GDM1 (cell line): ENCODE data around the gene GRXCR2.
A peak's percentile ranks its signal among the peaks of the same experiment; 100 is the strongest.
"Not testable (repeated sequence)": the region's sequence is repeated elsewhere in the genome, so short reads cannot be mapped to it uniquely, and the experiment has no call there.

Experiments used
- DNase-seq: peaks from one replicate; lab custom pipeline; 2025; lab: John Stamatoyannopoulos, UW

Gene GRXCR2

DNA sequence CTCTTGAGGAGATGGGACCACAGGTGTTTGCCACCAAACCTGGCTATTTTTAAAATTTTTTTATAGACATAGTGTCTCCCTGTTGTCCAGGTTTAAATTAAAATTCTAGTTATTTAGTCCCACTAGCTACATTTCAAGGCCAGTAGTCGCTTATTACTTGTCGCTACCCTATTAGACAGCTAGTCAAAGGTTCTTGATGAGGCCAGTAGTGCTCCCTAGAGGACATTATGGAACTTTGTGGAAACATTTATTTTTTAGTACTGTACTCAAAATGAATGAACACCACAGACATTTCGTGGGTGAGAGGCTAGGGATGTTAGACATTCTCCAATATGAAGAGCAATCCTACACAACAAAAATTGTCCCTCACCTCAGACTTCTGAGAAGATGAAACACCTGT is 14.4 kb upstream of the GRXCR2 start:
- DNase-seq = no peak

DNA sequence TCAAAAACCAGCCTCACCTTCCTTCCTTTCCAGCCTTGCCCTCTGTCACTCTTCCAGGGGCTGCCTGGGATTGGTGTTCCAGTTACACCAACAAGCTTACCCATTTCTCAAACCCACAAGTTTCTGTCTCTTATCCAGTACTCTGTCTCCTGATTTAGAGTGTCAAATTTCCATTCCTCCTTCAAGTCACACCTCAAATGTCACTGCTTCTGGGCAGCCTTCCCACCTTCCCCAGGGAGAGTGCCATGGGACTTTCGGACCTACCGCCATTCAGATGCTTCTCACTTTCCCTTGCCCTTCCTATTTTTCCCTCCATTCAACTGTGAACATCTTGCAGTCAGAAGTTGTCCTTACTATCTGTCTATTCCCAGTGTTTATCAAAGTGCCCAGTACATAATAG is 2.0 kb upstream of the GRXCR2 start:
- DNase-seq = no peak

DNA sequence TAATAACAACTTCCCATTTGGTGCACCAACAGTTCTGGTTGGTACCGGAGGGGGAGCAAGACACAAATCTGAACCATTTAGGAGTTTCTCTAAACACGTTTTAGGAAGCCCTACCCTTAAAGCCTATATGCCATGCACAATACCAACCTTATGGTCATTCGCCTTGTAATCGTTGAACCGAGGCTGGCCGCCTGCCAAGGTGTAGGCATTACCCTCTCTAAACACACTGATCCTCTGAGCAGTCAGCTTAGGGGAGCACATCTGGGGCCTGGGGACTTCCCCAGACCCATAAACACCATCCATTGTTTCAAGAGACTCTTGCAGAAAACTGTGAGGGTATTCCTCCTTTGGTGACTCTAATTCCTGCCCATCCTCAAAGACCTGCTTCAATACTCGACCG is 328 bp downstream of the GRXCR2 start:
- DNase-seq = no peak

DNA sequence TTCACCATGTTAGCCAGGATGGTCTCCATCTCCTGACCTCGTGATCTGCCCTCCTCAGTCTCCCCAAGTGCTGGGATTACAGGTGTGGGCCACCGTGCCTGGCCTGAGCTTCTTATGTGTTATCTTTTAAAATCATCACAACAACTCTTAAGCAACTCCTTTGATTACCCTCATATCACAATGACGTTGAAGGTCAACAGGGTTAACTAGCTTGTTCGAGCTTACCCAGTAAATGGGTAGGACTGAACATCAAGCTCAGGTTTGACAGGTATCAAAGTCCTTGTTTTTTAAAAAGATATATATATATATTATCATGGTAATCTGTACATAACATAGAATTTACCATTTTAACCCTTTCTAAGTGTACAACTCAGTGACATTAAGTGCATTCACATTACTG is 3.1 kb downstream of the GRXCR2 start:
- no peak for DNase-seq

DNA sequence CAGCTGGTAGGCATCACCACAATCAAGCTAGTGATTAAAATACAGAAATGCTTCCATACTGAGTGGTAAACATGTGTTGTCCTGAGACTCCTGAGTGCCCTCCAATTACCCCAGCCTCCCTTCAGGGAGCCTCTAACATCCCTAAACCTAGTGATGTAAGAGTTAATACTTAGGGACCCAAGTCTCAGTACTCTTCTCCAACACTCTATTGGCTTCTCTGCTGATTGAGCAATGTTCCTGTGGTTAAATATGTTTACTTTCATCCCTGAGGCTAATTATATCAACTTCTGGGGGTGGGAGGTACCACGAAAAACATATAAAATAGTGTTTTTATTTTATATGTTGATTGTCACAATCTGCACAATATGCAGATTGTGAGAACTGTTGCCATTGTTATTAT is 5.0 kb downstream of the GRXCR2 start:
- DNase-seq = no peak

DNA sequence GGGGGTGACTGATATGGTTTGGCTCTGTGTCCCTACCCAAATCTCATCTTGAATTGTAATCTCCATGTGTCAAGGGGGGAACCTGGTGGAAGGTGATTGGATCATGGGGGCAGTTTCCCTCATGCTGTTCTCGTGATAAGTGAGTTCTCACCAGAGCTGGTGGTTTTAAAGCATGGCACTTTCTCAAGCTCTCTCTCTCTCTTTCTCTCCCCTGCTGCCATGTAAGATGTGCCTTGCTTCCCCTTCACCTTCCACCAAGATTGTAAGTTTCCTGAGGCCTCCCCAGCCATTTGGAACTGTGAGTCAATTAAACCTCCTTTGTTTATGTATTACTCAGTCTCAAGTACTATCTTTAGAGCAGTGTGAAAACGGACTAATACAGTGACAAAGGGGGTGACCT is 8.4 kb downstream of the GRXCR2 start:
- DNase-seq = not testable (repeated sequence)

DNA sequence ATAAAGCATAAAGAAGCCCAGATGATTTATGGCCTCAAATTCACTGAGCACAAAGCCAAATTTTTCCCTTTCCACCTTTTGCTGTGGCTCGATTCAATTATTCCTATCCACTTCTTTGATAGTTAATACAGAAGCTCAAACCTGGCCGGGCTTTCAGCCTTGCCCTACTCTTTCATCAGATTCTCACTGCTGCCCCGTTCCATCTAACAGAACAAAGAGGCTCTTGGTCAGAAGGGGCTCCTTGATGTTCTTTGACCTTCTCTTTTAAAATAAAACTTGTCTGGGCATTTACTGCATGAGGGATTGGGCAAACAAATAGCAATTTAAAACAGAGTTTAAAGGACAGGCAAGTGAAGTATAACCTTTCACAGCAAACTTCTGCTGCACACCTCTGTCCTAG is 9.8 kb downstream of the GRXCR2 start:
- DNase-seq = no peak

DNA sequence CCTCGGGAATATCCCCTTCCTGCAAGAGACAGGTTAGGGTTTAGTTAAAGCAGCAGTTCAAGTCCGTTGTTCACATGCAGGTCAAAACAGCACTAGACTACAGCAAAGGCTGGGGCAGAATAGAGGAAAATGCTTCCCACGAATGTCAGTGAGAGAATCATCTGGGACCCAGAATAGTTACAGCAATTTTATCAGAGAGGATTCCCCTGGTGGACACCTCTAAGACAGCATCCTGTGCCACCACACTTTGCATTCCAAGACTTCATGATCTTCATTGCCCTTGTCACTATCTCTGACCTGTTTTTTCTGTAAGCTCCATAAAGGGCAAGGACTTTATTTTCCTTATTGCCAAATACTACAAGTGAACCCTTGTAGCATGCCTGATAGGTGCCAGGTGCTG is 12.9 kb downstream of the GRXCR2 start:
- no peak for DNase-seq

DNA sequence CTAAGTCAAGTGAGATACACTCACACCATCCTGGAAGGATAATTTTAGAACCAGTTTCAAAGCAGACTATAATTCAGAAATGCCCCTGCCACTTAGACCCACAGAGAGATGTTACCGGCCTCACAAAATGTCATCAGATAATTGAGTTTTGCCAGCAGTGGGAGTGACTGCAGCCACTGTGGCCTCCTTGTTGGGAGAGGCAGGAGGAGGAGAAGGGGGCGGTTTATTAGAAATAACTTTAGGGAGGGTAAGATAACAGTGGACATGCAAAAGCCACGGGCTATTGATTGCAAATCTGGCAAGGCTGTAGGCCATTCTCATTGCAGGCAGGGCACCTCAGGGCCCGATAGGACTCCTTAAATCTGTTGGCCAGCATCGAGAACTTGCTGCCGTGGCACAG is 13.4 kb downstream of the GRXCR2 start:
- no peak for DNase-seq

DNA sequence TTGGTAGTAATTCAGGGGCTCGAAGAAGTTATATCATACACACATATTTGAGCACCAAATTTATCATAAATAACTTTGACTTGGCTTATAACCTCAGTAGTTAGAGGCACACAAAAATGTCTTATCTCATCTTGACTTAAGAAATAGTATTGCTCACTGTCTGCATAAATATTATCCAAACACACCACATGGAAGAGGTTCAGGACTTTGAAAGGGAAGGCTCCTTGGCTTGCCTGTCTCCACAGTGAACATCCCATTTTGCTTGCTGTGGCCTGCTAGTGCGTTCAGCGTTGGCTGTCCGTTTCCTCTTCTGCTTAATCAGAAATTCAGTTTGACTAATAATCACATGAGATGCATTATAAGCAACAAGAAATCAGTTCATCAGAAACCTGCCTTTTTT is 13.9 kb downstream of the GRXCR2 start:
- no peak for DNase-seq

DNA sequence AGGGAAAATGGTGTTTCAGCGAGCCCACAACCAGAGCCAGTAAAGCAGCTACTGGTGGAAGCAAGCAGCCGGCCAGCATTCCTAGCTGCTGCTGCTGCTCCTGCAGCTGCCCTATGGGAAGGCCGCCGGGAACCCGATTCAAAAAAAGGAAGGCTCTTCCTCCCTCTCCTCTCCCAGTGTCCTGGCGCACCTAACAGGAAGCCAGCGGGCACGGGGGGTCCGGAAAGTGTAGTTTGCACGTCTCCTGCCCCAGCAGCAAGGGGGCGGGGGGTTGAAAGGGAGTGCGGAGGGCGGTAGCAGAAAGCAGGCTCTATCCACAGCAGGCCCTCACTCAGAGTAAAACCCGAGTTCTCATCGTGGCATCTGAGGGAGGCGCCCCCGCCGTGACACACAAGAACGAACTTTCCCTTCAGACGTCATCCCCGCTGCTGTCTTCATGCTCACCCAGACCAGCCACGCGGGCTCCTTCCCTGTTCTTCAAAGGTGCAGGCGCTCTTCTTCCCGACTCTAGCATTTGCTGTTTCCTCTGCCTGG is 16.5 kb downstream of the GRXCR2 start:
- peak; percentile 51 for DNase-seq

DNA sequence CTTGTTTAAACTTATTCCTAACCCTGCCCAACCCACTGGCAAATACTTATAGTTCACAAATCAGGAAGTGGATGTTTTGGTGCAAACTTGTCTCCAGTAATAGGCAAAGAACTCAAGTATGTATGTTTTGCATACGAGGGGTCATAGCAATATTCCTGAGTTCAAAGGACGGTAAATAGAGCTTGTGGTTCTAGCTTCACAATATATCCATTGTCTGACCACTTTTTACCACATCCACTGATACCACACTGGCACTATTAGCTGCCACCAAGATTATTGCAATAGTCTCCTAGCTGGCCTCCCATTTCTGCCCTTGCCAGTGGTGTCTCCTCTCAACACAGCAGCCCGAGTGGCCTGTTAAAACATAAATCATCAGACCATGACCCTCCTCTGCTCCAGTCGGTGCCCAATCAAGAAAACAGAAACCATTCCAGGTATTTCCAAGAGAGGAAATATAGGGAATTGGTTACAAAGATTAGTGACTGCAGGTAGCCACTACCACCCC is 17.0 kb downstream of the GRXCR2 start:
- no peak for DNase-seq

DNA sequence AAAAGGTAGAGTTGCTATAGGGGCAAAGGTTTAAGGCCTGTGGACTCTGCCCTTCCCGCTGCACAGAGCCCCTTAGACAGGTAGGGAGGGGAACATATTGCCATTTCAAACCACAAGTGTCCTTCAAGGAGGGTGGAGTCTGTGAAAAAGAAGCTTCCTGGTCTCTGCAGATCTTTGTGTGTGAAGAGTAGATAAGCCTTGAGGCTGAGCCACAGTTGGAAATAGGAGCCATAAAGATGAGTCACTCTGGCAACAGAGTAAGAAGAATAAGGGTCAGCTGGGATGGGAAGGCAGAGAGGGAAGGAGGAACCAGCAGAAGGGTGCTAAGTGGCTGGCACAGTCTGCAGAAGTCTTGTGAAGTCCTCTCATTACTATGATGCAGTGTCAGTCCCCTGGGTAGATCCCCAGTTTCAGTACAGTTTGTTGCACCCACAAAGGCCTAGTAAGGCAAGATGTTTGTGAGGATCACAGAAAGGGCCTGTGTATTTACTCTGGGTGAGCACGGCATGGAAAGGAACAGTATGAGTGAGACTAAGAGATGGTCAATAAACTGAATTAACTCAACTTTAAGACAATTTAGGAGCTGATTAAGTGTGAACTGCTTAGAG is 18.1 kb downstream of the GRXCR2 start:
- peak; percentile 91 for DNase-seq

DNA sequence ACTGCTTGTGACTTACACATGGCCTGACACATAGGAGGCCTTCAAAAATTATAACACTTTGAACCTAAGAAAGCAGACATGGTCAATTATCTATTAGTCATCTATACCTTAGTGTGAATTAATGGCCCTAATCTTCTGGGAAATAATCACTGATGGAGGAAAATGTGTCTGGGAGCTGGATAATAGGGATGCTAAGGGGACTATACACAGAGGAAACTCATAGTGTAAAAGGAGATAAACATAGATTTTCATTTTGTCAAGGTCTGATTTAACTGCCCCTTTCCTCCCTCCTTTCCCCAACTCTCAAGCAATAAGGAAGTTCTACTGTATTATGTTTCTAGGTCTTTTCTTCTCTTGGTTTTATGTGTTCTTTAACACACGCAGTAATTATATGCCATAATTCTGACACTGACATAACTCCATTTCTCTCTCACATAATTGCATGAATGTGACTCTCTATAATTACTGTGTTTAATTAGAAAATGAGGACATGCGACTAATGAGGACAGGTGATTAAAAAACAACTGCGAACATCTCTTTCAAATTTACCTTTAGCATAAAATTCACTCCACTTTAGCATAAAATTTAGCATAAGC is 18.9 kb downstream of the GRXCR2 start:
- no peak for DNase-seq

DNA sequence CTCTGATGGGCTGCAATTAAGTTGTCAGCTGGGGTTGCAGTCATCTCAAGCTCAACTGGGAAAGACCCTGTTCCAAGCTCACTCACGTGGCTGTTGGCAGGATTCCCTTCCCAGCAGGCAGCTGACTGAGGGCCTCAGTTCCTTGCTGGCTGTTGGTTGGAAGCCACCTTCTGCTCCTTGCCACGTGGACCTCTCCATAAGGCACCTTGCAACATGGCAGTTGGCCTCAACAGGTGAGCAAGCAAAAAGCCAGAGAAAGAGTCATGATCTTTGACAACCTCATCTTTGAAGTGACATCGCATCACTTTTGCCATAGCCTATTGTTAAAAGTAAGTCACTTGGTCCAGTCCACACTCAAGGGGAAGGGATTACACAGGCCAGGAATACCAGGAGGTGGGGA is 19.8 kb downstream of the GRXCR2 start:
- DNase-seq = no peak

DNA sequence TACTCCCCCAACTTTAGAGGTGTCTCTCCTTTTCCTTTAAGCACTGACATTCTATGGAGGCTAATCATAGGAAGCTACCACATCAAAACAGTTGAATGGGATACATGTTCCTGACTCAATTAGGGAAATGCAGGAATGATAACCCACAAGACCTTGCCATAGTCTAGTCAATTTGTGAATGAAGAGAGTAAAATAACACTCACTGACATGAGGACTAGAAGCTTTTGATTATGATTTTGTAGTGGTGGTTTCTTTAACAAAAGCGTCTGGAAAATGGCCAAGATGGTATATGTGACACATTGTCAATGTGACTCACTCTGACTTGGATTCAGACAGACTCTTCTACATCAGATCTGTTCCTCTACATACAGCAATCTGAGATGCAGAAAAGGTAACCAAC is 24.0 kb downstream of the GRXCR2 start:
- DNase-seq = no peak

DNA sequence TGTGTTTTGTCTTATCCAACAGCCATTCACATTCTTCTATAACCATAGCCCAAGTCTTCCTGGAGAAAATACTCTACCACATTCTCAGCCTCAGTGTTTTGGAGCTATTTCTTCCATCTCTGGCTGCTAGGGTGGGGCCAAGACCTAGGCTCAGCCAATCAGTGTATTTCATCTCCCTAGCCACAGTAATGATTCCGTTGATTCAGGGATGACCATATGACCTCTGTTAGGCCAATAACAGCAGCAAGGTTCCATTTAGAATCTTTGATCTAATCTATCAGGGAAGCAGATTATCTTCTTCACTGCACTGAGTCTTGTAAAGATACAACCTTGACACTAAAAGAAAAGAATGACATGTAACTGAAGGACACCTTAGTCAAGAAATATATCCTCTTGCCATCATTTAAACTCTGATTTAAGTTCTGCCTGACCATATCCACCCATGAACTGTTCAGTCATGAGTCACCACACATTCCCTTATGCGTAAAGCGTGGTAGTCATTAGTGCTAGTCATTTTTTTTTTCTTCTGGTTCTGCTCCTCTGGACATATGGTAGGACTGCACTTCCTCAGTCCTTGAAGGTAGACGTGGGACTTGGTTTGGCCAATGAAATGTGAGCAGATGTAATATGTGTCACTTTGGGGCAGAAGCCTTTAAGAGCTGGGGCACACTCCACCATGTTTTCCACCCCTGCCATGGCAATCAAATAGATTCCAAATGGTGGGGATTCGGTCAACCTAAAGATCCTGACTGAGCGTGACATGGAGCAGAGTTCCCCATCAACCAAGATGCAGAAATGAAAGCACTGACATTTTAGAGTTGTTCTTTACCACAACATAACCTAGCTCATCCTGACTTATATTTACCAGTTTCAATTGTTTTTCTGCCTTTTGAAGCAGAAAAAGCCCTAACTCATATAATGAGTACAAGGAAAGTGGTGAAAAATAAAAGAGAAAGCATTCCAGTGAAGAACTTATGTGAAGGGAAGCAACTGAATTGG is 25.0 kb downstream of the GRXCR2 start:
- no peak for DNase-seq

DNA sequence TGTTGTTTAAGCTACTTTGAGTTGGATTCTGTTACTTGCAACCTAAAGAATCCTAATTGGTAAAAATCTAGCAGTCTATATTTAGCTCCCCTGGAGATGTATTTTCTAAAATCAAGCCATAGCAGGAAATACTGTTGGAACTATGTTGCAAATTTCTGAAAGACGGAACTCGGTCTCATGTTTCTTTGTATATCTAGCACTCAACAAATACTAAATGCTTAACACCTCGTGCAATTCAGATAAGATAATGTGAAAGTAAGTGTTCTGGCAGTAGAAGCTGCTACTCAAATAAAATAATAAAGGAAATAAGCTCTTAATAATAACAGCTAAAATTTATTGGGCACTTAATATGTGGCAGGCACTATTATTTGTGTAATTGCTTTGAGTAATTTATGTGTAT is 26.7 kb downstream of the GRXCR2 start:
- no peak for DNase-seq

DNA sequence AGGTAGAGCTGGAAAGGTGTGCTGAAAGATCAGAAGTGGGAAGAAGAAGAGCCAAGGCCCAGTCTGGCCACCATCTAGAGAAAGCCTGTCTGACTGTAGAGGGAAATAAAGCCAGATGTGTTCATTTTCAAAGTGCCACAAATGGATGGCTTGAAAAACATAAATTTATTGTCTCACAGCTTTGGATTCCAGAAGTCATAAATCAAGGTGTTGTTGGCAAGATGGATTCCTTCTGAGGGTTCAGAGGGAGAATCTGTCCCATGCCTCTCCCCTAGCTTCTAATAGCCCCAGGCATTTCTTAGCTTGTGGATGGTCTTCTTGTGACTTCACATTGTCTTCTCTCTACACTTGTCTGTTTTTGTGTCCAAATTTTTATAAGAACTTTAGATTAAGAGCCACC is 31.5 kb downstream of the GRXCR2 start:
- DNase-seq = no peak

DNA sequence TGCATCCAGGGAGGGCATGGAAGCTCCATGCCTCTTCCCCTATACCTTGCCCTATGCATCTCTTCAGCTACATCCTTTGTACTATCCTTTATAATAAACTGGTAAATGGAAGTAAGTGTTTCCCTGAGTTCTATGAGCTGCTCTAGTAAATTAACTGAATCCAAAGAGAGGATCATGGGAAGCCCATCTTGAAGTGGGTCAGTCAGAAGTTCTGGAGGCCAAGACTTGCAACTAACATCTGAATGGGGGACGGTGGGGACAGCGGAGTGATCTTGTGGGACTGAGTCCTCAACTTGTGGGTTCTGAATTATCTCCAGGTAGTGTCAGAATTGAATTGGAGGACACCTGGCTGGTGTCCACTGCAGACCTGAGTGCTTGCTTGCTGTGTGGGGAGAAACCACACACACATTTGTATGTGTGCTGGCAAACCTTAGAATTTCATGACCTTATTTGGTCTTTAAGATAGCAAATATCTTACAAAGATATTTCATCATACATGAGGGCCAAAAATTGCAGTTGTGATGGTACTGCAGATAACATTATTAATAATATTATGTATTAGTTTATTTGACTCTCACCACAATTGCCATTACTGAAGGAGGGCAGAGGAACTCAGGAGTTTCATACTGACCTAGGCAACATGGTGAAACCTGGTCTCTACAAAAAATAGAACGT is 32.2 kb downstream of the GRXCR2 start:
- no peak for DNase-seq

DNA sequence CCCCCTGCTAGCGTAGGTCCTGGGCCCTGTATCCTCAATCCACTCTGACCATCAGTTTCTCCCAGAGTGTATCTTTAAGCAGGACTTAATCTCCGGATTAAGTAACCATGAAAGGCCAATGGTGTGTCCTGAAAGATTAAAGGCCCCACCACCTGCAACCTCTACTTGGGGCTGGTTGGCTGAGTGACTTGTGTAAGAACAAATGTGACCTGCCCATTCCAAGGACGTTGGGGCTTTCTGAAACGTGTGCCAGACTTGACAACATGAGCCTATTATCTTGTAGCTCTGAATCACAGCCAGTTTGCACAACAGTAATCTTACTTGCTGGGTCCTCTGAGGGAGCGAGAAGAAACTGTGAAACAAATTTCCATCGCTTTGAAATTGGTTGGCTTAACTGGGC is 34.5 kb downstream of the GRXCR2 start:
- no peak for DNase-seq

DNA sequence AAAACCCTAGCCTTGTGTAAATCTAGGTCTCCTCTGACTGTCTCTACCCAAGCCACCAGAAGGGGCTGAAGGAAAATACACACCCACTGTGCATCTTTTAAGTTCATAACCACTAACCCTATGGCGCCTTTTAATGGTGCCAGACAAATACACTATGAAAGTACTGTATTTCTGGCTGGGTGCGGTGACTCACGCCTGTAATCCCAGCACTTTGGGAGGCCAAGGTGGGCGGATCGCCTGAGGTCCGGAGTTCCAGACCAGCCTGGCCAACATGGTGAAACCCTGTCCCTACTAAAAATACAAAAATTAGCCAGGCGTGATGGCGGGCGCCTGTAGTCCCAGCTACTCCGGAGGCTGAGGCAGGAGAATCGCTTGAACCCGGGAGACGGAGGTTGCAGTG is 36.6 kb downstream of the GRXCR2 start:
- not testable (repeated sequence) for DNase-seq
